GM18858 (cell line): Measurements from ENCODE around the gene EIF2B2.

ENCODE experiments used
- ATAC-seq: cut with Tn5 transposase; IDR thresholded peaks from one replicate; pipeline ENCODE4 v1.9.1; 2021; ENCODE audit not compliant: unreplicated experiment

EIF2B2 gene

DNA sequence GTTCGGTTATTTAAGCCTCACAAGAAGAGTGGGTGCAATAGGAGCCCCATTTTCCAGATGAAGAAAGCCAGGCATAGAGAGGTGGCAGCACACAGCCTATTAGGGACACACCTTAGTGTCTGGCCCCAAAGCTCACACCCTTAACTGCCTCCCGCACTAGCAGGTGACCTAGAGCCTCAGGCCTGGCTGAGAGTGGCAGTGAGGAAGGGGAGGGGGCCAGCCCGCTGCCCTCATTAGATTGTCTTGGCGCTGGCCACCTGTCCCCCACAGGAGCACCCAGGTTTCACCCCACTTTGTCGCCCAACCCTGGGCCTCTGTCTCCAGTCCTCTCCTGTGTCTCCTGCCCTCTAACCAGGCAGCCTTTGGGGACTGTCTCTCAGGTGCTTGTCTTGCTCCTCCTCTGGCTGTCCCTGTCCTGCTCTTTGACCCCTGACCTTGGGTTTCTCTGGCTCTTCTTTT, 28.8 kb upstream of the EIF2B2 start:
- no peak for ATAC-seq

DNA sequence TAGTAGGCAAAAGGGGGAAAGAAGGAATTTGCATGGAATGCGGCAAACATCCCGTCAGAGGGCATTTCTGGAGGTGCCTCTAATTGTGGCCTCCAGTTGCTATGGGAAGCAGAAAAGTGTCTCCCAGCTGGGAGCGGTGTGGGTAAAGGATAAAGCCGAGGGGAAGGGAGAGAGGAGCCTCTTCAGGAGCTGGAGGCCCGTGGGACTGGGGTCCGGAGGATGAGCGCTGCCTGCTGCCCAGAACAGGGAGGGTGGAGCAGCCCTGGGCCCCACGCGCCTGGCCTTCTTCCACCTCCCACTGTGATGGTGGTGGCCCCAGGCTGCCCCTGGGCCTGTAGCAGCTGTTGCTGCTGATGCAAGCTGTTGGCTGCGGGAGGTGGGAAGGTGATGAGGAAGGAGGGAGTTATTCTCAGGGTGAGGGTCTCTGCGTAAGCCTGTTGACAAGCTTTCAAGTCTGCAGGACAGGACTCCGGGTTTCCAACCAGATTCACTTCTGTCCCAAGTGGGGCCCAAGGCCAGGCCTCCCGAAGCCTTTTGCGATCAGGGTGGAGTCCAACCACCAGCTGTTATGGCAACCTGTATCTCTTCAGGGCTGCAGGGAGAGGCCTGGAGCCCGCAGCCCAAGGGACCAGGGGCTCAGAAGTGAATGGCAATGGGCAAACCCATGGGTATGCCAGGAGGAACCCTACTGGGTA, 28.2 kb upstream of the EIF2B2 start:
- no peak for ATAC-seq

DNA sequence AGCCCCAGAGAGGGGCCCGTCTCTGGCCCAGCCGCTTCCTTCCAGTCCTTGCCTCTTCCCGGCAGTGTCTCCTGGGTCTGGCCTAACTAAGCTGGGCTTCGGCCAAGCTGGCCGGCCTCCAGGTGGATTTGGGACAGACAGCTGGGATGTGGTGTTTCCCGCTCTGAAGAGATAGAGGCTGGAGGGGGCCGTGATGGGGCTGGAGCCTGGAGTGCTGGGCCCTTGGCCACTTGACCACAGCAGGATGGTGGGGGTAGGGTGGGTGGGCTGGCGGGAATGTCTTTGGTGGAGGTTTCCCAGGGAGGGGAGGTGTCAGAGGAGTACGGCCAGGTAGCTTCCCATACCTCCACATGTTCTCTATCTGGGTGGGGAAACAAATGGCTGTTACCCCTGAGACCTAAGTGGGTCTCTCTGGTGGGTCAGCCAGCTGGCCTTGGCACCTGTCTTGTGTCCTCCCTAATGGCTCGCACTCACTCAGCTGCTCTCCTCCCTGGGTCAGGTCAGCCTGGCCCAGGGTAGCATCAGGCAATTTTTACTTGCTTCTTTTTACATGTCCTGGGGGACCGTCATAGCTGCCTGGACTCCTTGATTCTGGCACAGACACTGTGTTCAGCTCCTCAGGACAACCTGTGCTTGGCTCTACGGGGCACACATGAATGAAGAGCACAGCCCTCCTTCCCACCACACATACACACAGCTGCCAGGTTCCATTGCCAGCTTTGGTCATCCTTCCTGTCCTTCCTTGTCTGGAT, 27.5 kb upstream of the EIF2B2 start:
- ATAC-seq, result no peak

DNA sequence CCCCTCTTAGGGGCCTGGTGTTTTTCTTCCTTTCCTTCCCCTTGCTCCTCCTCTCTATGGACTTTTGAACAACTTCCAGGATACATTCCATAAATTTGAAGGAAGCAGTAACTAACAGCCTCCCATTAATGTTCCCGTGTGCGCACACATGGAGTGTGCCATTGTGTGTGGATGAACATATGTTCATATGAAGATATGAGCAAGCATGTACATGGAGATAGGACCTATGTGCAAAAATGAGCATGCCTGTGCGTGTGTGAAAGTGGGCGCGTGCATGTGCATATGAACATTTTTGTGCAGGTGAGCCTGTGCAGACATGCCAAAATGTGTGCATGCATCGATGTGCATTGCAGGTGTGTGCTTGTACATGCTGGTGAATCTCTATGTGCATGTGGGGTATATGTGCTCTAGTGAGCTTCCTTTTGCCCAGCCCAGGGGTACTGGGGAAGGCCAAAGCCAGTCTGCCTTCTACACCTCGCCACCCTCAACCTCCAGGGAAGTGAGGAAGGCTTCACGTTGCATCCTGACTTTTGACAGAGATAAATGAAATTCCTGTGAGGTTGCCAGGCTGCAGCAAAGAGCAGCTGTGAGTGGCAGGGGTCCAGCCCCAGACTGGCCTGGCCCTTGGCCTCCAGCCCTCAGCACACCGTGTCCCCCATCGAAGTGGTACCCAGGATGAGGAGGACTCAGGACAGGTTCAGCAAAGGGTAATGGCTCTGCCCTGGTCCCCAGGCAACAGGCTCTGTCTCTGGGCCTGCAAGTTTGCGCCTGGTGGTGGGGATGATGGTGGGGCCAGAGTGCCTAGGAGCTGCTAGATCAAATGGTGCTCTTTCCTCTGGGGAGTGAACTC, 26.2 kb upstream of the EIF2B2 start:
- no peak for ATAC-seq

DNA sequence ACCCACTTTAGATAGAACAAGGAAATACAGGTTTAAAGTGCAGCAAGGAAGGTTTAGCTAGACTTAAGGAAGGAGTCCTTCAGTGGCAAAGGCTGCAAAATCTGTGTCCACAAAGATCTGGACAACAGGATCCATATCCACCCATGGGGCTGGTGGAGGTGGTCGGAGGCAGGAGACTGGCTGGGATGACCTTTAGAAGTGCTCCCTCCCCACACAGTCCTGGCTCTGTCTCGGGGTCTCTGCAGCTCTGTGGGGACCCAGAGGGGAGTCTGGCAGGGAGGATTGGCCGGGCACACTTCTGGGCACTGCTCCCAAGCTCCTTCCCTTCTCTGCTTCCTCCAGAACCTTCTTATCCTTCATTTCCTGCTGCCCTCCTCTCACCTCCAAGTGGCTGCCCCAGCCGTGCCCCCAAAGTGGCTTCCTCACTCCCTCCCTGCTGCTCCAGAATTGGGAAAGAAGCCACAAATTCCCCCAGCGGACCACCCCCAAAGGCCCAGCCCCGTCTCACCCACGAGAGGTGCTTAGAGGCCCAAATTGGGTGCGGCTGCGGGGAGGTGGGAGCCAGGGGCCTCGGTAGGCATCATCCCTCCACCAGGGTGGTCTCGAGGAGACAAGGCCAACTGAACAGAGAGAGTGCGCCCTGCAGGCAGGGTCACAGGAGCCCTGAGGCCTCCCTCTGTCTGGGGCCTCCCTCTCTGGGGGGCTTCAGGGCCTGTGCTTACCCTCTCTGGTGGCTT, 25.4 kb upstream of the EIF2B2 start:
- no peak for ATAC-seq

DNA sequence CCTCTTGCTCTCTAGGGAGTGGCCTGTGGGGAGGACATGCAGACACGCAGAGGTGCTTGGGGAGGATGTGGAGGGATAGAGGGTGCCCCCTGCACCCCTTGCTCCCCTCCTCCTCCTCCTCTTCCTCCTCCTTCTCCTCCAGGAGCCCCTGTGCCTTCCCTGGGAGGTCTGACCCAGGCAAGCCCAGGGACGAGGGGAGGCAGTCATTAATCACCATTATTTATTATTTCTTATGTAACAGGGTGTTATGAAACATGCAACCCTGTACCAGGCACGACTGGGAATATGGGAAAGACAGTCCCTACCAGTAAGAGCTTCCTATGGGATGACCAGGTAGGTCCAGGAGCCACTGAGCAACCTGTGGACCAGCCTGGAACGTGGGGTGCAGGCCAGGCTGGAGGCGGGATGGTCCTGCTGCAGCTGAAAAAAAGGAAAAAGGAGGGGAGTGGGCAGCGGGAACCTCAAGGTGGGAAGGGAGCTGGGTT, 24.8 kb upstream of the EIF2B2 start:
- no peak for ATAC-seq

DNA sequence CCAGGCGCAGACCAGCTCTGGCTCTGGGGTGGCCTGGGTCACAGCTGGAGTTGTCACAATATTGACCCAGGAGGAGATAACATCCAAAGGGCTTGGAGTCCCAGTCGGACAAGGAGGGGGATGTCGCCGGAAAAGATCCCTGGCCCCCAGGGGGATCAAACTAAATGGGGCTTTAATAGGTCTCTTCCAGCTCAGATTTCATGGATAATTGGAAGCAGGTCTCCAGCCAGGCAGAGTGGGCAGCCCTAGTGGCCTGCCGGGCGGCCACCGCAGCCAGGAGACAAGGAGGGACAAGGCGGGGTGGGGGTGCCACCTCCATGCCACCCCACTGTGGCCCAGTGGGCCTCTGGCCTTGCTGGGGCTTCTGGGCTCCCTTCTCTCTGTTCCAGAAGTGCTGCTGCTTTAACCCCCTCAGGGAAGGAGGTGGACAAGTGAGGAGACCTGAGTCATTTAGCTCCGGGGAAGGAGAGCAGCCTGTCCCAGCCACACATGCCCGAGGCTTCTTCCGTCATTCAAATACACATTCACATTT, 24.2 kb upstream of the EIF2B2 start:
- ATAC-seq, result no peak

DNA sequence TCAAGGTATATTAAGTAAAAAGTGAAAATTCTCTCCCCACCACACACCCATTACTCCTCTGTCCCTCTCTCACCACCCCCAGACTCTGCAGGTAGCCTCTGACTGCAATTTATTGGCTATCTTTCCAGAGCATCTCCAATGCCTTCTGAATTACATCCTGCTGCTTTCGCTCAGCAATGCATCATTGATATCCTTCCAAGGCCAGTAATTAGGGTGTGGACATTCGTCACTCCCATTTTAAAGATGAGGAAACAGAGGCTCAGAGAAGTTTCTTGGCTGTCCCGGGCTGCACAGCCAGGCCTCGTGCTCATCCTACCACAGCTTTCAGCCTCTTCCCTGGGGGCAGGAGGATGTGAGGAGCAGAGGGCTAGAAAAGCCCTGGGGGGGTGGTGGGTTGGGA, 23.7 kb upstream of the EIF2B2 start:
- no peak for ATAC-seq

DNA sequence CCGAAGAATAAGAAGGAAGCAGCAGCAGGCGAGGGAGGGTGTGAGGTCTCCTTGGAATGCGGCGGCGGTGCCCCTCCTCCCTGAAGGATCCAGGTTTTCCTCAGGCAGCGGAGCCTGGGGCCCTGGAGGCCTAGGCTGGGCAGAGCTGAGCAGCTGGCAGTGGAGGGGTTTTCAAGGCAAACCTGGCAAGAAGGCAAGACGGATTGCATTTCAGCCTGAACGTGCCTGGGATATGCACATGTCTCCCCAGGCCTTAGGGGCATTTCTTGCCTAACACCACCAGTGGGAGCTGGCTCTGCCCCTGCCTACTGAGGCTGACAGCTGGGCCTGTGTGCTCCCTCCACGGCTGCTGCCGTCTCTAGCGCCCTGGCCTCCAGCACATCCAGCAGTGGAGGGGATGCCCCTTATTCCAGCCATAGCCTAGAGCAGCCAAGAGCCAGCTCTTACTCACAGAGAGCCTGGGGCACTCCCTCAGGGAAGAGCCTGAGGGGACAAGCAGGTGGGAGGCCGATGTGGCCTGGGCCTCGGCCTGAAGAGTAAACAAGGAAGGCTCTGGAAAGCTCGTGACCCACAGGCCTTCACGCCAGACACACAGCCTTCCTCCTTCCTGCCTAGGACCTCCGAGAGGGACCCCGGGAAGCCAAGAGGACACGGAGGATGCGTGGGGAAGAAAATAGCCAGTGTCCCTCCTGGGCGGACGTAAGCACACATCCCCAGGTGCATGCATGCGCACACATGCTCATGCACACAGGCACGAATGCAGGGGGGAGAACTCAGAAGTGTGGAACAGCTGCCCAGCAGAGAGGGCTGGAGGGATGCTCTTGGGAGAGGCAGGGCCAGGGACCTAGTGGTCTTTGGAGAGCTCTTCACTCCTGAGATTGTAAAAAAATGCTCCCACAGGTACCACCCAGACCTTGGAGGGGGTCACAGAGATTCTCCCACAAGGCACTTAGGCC, 23.0 kb upstream of the EIF2B2 start:
- no peak for ATAC-seq

DNA sequence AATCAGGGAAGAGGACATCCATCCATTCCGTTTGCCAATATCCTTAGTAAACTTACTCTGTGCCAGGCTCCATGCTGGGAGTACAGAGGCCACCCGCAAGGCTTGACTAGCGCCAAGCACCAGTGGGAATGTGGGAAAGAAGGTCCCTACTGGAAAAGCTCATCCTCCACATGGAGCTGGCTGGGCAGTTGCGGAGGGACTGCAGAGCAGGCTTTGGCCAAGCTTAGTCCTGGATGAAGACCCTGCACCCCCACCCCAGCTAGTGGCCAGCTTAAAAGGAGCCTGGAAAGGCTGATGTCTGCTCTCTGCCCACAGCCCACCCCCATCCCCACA, 22.4 kb upstream of the EIF2B2 start:
- no peak for ATAC-seq

DNA sequence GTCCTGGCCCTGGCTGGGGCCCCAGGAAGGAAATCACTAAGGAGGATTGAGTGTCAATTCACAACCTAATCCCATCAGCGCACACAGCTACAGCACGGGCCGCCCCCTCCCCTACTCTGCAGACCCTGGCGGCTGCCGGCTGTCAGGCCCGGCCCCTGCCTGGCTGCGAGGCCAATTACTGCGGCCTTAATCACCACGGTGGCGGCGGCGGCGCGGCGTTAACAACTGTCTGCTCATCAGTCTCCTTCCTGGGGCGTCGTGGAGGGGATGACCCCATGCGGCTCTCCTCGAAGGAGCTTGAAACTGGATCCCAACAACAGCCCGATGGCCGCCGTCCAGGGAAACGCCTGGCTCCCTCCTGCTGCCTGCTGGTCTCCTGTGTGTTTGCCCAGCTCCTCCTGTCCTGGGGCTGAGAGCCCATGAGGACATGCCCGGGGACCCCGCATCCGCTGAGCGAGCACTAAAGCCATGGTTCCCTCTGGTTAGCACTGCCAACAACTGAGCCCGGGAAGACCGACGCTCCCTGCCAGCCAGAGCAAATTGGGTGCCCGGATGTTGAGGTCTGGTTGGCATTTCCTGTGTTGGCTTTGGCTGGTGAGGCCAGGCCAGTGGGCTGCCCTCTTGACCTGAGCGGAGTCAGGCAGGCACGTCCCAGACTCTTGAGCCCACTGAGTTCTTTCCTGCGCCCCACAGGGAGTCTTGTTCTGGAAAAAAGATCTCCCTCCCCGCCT, 21.8 kb upstream of the EIF2B2 start:
- no peak for ATAC-seq

DNA sequence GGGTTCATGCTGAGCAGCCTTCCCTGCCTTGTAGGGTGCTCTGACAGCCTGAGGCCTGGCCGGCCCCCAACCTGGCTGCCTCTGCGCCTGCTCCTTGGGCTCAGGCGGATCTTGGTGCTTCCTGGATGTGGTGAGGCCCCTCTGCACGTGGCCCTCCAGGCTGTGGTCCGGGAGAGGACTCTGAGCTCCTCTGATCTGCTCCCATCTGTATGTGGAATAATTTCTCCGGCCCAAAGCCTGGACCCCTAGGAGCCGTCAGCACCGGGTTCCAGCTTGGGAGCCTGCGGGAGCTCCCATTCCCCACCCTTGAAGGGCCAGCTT, 21.3 kb upstream of the EIF2B2 start:
- ATAC-seq, result no peak

DNA sequence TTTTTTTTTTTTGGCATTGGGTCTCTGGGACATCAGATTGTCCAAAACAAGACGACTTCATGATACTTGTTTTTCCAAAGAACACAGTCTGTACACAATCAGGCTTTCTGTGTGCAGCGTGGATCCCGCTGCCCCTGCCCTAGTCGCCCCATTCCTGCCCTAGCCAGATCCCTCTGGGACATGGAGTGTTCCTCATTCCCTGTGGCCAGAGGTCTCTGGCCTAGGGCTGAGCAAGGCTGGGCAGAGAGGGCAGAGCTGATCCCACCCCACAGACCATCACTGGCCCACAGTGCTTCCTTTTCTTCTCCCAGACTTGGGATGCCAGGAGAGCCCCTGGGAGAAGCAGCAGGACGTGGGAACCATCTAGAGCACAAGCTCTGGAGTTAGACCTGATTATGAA, 20.9 kb upstream of the EIF2B2 start:
- ATAC-seq, result no peak

DNA sequence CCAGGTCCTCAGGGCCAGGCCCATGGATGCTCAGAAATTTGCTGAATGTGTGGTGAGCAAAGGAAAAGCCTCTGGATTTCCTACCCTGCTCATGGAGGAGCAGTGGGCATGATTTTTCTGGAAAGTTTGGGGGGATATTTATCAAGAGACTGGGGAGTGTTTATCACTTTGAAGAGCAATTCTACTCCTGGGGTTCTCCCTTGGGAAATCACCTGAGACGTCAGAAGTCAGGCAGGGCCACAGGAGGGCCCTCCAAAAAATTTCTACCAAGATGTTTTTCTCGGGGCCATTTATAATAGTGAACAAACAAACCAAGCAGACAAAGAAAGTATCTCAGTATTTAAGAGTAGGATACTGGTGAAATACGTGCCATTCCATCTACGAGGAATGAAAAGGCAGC, 20.1 kb upstream of the EIF2B2 start:
- ATAC-seq, result no peak

DNA sequence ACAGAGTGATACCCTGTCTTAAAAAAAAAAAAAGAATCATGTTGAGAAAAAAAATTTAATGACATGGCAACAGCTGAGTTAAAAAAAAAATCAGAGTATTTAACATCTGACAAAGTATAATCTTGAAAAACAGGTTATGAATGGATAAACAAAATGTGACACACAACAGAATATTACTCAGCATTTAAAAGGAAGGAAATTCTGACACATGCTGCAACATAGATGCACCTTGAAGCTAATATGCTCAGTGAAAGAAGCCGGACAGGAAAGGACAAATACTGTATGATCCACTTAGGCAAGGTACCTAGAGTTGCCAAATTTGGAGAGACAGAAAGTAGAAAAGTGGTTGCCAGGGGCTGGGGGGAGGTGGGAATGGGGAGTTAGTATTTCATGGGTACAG, 19.4 kb upstream of the EIF2B2 start:
- ATAC-seq, result no peak

DNA sequence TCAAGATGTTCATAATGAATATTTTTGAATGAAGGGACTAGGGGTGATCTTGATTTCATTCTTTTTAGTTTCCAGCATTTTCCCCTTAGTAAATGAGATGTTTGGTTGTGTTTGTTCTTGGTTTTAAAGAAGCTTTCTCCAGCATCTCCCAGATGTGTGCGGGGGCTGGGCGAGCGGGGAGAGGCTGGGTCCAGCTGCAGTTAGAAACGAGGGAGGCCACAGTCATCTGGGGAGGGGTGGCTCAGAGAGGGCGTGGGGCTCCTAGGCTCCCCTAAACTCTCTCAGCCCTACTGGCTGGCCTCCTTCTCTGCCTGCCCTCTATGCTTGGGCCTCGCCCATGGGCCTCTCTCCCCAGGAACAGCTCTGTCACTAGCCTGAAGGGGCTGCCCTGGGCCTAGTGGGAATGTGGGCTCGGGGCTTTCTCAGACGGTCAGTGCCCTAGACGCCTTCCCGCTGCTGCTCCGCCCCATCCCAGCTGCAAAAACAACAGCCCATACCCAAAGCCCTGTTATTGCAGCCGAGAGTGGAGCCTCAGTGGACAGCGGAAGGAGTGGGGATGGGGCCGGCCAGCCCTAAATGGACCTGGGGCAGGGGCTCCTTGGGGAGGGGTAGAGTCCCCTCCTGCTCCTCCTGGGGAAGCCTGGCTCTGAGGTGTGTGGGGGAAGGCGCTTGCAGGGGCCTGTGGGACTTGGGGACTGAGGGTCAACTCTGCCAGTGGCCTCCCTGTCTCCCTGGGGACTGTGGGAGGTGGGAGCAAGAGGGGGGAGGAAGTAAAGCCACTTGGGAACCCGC, 18.3 kb upstream of the EIF2B2 start:
- ATAC-seq, result no peak

DNA sequence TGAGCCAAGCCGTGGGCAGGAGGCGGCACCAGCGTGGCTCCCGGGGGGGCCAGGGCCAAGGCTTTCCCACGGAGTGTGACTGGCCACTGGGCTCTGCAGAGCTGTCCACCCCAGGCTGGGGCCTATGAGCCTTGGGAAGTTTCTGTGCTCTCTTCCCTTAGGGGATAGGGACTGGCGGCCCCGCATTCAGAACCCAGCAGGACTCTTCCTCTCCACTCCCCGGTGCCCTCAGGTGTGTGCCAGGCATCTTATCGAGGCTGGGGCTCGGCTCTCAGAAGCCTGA, 17.8 kb upstream of the EIF2B2 start:
- ATAC-seq, result no peak

DNA sequence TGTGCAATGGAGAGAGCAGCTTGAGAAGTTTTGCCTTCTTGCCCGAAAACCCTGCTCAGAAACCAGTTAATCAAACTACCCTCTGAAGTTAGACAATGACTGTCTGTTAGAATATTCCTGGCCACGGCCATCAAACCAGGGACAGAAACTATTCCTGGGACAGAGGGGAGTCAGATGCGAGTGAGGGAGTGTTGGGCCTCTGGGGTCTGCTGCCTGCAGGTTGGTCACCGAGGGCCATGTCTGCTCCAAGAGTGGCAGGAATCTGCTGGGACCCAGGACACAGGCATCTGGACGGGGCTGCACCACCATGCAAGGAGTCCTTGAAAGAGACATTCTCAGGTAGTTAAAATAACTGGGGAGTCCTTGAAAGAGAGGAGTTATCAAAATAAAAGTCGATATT, 16.9 kb upstream of the EIF2B2 start:
- no peak for ATAC-seq

DNA sequence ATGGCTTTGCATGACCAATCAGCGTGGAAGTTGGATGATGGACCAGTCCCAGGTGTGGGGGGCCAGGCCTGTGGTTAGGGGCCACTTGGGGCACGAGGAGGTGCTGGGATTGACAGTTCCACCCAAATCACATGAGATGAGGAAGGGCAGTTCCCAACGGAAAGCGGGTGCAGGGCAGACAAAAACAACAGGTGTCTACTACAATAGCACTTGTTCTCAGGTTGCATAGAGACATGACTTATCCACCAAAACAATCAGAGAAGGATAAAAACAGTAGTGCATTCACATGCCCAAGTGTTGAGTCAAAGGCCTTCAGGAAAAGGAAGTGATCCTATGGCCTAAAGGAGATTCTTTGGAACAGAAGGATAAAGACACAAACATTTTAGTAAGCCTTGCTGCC, 14.6 kb upstream of the EIF2B2 start:
- ATAC-seq, result no peak
